Hypothalamus (tissue), 51 donors: ENCODE measurements around the gene USP15.
A peak's percentile ranks its signal among the peaks of the same experiment; 100 is the strongest.
"Not testable (repeated sequence)": the region's sequence is repeated elsewhere in the genome, so short reads cannot be mapped to it uniquely, and the experiment has no call there.

Experiments used
- DNase-seq, 51 donors: peaks; one replicate each; lab custom pipeline; 2025; lab: John Stamatoyannopoulos, UW

USP15 gene

GRCh38 chr12:62313727-62314380 is 53.6 kb downstream of the USP15 start:
- no peak for DNase-seq

GRCh38 chr12:62317017-62317416 is 56.8 kb downstream of the USP15 start:
- no peak for DNase-seq

GRCh38 chr12:62319058-62319457 is 58.9 kb downstream of the USP15 start:
- no peak for DNase-seq

GRCh38 chr12:62320054-62320453 is 59.9 kb downstream of the USP15 start:
- no peak for DNase-seq

- no peak for DNase-seq
These were observed 63.2 kb downstream of the USP15 start for GRCh38 chr12:62323386-62323785.

- no peak for DNase-seq
These were observed 68.2 kb downstream of the USP15 start for GRCh38 chr12:62328296-62328921.

- DNase-seq, result no peak
These were observed 71.1 kb downstream of the USP15 start for GRCh38 chr12:62331306-62331705.

GRCh38 chr12:62332598-62332997 is 72.4 kb downstream of the USP15 start:
- no peak for DNase-seq

GRCh38 chr12:62335057-62335456 is 74.9 kb downstream of the USP15 start:
- no peak for DNase-seq

- DNase-seq, result no peak
These were observed 75.6 kb downstream of the USP15 start for GRCh38 chr12:62335796-62336195.

- not testable (repeated sequence) for DNase-seq
These were observed 77.4 kb downstream of the USP15 start for GRCh38 chr12:62337643-62338042.

GRCh38 chr12:62342614-62343303 is 82.6 kb downstream of the USP15 start:
- peak in 1 of 51 donors; percentile 0 for DNase-seq

- not testable (repeated sequence) for DNase-seq
These were observed 83.3 kb downstream of the USP15 start for GRCh38 chr12:62343304-62344120.

GRCh38 chr12:62344731-62345556 is 84.7 kb downstream of the USP15 start:
- DNase-seq, result not testable (repeated sequence)

GRCh38 chr12:62345667-62346066 is 85.5 kb downstream of the USP15 start:
- no peak for DNase-seq

GRCh38 chr12:62346817-62347216 is 86.6 kb downstream of the USP15 start:
- no peak for DNase-seq

GRCh38 chr12:62347922-62348650 is 87.9 kb downstream of the USP15 start:
- DNase-seq, result no peak

- no peak for DNase-seq
These were observed 90.3 kb downstream of the USP15 start for GRCh38 chr12:62350554-62350953.

GRCh38 chr12:62351326-62351725 is 91.1 kb downstream of the USP15 start:
- no peak for DNase-seq
